HEK293 (cell line): ENCODE results near the gene DUOX1.

Source experiments
- GLIS2 ChIP-seq: fragments of 450-650 bp; formaldehyde crosslinking; IDR thresholded peaks from 2 replicates; pipeline ENCODE4 v1.5.1; 2016; ENCODE audit warnings: missing biosample characterization, missing genetic modification characterization
- ZBTB7A ChIP-seq: fragments of 450-650 bp; formaldehyde crosslinking; IDR thresholded peaks from 2 replicates; pipeline ENCODE4 v1.5.1; 2016; ENCODE audit warnings: low read depth, missing biosample characterization, missing genetic modification characterization

GRCh38 chr15:45121706-45122417 is 7.9 kb upstream of the DUOX1 start:
- no peak for TF ChIP-seq ZBTB7A (tag by site-specific recombination)
- TF ChIP-seq GLIS2 (tag by site-specific recombination), result no peak
